ENCODE data around the gene C1QTNF2.

DNA sequence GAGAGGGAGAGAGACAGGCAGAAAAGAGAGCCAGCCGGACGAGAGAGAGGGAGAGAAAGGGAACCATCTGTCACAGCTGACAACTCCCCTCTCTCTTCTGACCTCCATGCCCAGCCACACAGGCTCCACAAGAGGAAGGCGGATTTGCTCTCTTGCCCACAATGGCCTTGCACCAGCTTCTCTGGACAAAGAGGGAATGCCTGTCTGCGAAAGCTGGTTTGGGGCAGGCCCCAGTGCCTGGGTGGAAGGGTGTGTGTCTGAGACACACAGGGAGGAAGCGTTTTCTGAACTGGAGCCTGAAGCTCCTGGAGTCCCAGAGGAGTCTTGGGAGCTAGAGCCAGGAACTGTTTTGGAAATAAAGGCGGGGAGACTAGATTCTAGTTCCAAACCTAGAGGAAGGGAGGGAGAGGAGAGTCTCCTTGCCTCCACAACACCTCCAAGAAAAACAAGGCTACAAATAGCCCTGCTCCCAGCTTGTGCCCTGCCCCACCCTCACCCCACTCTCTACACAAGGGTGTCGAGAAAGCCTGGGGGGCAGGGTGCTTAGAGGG, 12.5 kb downstream of the C1QTNF2 start:
- TF ChIP-seq, protein P1, sequence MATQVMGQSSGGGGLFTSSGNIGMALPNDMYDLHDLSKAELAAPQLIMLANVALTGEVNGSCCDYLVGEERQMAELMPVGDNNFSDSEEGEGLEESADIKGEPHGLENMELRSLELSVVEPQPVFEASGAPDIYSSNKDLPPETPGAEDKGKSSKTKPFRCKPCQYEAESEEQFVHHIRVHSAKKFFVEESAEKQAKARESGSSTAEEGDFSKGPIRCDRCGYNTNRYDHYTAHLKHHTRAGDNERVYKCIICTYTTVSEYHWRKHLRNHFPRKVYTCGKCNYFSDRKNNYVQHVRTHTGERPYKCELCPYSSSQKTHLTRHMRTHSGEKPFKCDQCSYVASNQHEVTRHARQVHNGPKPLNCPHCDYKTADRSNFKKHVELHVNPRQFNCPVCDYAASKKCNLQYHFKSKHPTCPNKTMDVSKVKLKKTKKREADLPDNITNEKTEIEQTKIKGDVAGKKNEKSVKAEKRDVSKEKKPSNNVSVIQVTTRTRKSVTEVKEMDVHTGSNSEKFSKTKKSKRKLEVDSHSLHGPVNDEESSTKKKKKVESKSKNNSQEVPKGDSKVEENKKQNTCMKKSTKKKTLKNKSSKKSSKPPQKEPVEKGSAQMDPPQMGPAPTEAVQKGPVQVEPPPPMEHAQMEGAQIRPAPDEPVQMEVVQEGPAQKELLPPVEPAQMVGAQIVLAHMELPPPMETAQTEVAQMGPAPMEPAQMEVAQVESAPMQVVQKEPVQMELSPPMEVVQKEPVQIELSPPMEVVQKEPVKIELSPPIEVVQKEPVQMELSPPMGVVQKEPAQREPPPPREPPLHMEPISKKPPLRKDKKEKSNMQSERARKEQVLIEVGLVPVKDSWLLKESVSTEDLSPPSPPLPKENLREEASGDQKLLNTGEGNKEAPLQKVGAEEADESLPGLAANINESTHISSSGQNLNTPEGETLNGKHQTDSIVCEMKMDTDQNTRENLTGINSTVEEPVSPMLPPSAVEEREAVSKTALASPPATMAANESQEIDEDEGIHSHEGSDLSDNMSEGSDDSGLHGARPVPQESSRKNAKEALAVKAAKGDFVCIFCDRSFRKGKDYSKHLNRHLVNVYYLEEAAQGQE (IDR thresholded peaks at IDR 0.05; ENCODE audit: insufficient replicate concordance, low read depth), result no peak
- TF ChIP-seq, protein P2, sequence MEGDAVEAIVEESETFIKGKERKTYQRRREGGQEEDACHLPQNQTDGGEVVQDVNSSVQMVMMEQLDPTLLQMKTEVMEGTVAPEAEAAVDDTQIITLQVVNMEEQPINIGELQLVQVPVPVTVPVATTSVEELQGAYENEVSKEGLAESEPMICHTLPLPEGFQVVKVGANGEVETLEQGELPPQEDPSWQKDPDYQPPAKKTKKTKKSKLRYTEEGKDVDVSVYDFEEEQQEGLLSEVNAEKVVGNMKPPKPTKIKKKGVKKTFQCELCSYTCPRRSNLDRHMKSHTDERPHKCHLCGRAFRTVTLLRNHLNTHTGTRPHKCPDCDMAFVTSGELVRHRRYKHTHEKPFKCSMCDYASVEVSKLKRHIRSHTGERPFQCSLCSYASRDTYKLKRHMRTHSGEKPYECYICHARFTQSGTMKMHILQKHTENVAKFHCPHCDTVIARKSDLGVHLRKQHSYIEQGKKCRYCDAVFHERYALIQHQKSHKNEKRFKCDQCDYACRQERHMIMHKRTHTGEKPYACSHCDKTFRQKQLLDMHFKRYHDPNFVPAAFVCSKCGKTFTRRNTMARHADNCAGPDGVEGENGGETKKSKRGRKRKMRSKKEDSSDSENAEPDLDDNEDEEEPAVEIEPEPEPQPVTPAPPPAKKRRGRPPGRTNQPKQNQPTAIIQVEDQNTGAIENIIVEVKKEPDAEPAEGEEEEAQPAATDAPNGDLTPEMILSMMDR (IDR thresholded peaks at IDR 0.05; ENCODE audit: insufficient read depth, low read length), result no peak
- no peak for TF ChIP-seq GABPA (IDR thresholded peaks at IDR 0.05; ENCODE audit: low read depth)
- no peak for TF ChIP-seq POLR2AphosphoS5 (IDR thresholded peaks at IDR 0.05; ENCODE audit: low read depth)
- TF ChIP-seq SPI1 (IDR thresholded peaks at IDR 0.05; ENCODE audit: borderline replicate concordance, low read depth), result no peak
